GM12878 (cell line): ENCODE results near the gene CCDC78. TPM values are rescaled to one million over a fixed set of nuclear protein-coding genes. Genes with fewer than 3 reads are reported as not detected.

Source experiments
- ATAC-seq: fragments of 200-7000 bp; cut with Tn5 transposase; 3 replicates; pipeline ENCODE4 v1.9.1; 2020; ENCODE audit warnings: mild to moderate bottlenecking, moderate library complexity
- BruUV-seq: library from RNA; stranded (reverse); fragments of 400-500 nt; replicated peaks from 2 replicates; lab custom pipeline; 2021; lab: Mats Ljungman, UMichigan
- CTCF ChIA-PET: fragments of 300-600 bp; sonication (Branson Sonifier 250); formaldehyde crosslinking; extraction: SDS; loops from one replicate; lab custom pipeline; 2021; ENCODE audit warnings: inconsistent platforms; lab: Yijun Ruan, JAX
- POLR2A ChIA-PET: fragments of 350-600 bp; formaldehyde crosslinking; extraction: SDS; loops from one replicate; lab custom pipeline; 2021; ENCODE audit warnings: inconsistent platforms; lab: Charles Lee
- RAD21 ChIA-PET: fragments of 300-600 bp; sonication (Branson Sonifier 250); formaldehyde crosslinking; loops from one replicate; lab custom pipeline; 2023; ENCODE audit warnings: antibody characterized with exemption; ENCODE audit not compliant: unreplicated experiment; lab: Charles Lee
- SMC1A ChIA-PET: fragments of 300-600 bp; sonication (Branson Sonifier 250); formaldehyde crosslinking; loops from one replicate; lab custom pipeline; 2023; ENCODE audit not compliant: unreplicated experiment, uncharacterized antibody; lab: Charles Lee
- DNase-seq: peaks from one replicate; pipeline ENCODE4 v3.0.0-alpha.2; 2011; ENCODE audit warnings: low read depth, low spot score
- FAIRE-seq: peaks from 3 replicates; lab custom pipeline; 2011; peaks lifted over from hg19 to GRCh38; lab: Jason Lieb, UNC
- H2AFZ ChIP-seq: 2 replicates; pipeline ENCODE4 v1.6.0; 2011; ENCODE audit warnings: low read depth, low read length, control low read depth; ENCODE audit not compliant: control insufficient read depth
- H3K27ac ChIP-seq: 2 replicates; pipeline ENCODE4 v1.5.1; 2011; ENCODE audit warnings: control low read depth; ENCODE audit not compliant: control insufficient read depth, insufficient read depth
- H3K27me3 ChIP-seq, 2 experiments: replicated peaks in 1 of 2; 2 replicates each; pipeline versions ENCODE4 v1.6.0 to v1.6.1; 2011; ENCODE audit warnings: low read length in 1 of 2; ENCODE audit not compliant: control insufficient read depth in 2 of 2, insufficient read depth in 2 of 2
- H3K36me3 ChIP-seq, 2 experiments: 2 replicates each; pipeline ENCODE4 v1.5.1; 2011; ENCODE audit warnings: low read length in 1 of 2; ENCODE audit not compliant: control insufficient read depth in 2 of 2, insufficient read depth in 2 of 2
- H3K4me1 ChIP-seq: 2 replicates; pipeline ENCODE4 v1.6.1; 2011; ENCODE audit warnings: mild to moderate bottlenecking, low read length, moderate library complexity, mixed read lengths; ENCODE audit not compliant: control insufficient read depth, insufficient read depth
- H3K4me2 ChIP-seq: 2 replicates; pipeline ENCODE4 v1.6.0; 2011; ENCODE audit warnings: control low read depth; ENCODE audit not compliant: control insufficient read depth, insufficient read depth
- H3K4me3 ChIP-seq: fragments of 200-600 bp; sonication (generic); 2 replicates; pipeline ENCODE4 v1.5.1; 2016
- H3K79me2 ChIP-seq: 2 replicates; pipeline ENCODE4 v1.6.0; 2011; ENCODE audit warnings: low read length; ENCODE audit not compliant: control insufficient read depth, insufficient read depth
- H3K9ac ChIP-seq: 2 replicates; pipeline ENCODE4 v1.8.0; 2011; ENCODE audit warnings: low read length, control low read depth, mixed read lengths; ENCODE audit not compliant: control insufficient read depth, insufficient read depth
- H3K9me3 ChIP-seq: replicated peaks from 3 replicates; pipeline ENCODE4 v1.5.1; 2011; ENCODE audit warnings: mild to moderate bottlenecking, low read length; ENCODE audit not compliant: control insufficient read depth, insufficient read depth
- H4K20me1 ChIP-seq: 2 replicates; pipeline ENCODE4 v1.6.0; 2011; ENCODE audit not compliant: control insufficient read depth, insufficient read depth
- BACH1 ChIP-seq: fragments of 450-650 bp; IDR thresholded peaks from 2 replicates; pipeline ENCODE4 v1.6.1; 2017; ENCODE audit warnings: mild to moderate bottlenecking, borderline replicate concordance
- BHLHE40 ChIP-seq, 2 experiments: fragments of 450-650 bp in 1 of 2; IDR thresholded peaks; 2 replicates each; pipeline ENCODE4 v1.6.1; 2011 to 2017; ENCODE audit warnings: low read depth in 2 of 2, borderline replicate concordance in 1 of 2, improper control_type of control experiment in 1 of 2, low read length in 1 of 2, mild to moderate bottlenecking in 1 of 2
- CBX5 ChIP-seq: sonication (generic); IDR thresholded peaks from 2 replicates; pipeline ENCODE4 v1.6.1; 2016; ENCODE audit warnings: low read depth, moderate library complexity, mild to moderate bottlenecking, inconsistent platforms
- DPF2 ChIP-seq: fragments of 450-650 bp; IDR thresholded peaks from 2 replicates; pipeline ENCODE4 v1.6.1; 2017; ENCODE audit warnings: mild to moderate bottlenecking
- GATAD2B ChIP-seq: fragments of 450-650 bp; conservative IDR thresholded peaks from 2 replicates; pipeline ENCODE4 v1.6.1; 2017; ENCODE audit warnings: low read depth, mild to moderate bottlenecking, moderate library complexity
- LARP7 ChIP-seq: fragments of 450-650 bp; IDR thresholded peaks from 2 replicates; pipeline ENCODE4 v1.6.1; 2017; ENCODE audit warnings: mild to moderate bottlenecking
- NBN ChIP-seq: fragments of 450-650 bp; IDR thresholded peaks from 2 replicates; pipeline ENCODE4 v1.6.1; 2016
- NR2F1 ChIP-seq: fragments of 450-650 bp; conservative IDR thresholded peaks from 2 replicates; pipeline ENCODE4 v1.6.1; 2017; ENCODE audit warnings: mild to moderate bottlenecking
- NRF1 ChIP-seq: conservative IDR thresholded peaks from 2 replicates; pipeline ENCODE4 v1.6.1; 2011; ENCODE audit warnings: mild to moderate bottlenecking, low read depth, low read length, improper control_type of control experiment
- SIN3A ChIP-seq: IDR thresholded peaks from 2 replicates; pipeline ENCODE4 v1.6.1; 2012; ENCODE audit warnings: low read depth, low read length, improper control_type of control experiment
- SMARCA5 ChIP-seq: fragments of 450-650 bp; IDR thresholded peaks from 2 replicates; pipeline ENCODE4 v1.6.1; 2017; ENCODE audit warnings: mild to moderate bottlenecking
- SRF ChIP-seq, 2 experiments: IDR thresholded peaks; 2 replicates each; pipeline ENCODE4 v1.6.1; 2011; ENCODE audit warnings: low read depth in 2 of 2, low read length in 2 of 2, mild to moderate bottlenecking in 1 of 2, moderate library complexity in 1 of 2
- TBL1XR1 ChIP-seq: IDR thresholded peaks from 2 replicates; pipeline ENCODE4 v1.6.1; 2012; ENCODE audit warnings: low read depth, low read length, improper control_type of control experiment
- ZNF207 ChIP-seq: fragments of 450-650 bp; IDR thresholded peaks from 2 replicates; pipeline ENCODE4 v1.6.1; 2014; ENCODE audit warnings: antibody characterized with exemption, mild to moderate bottlenecking, borderline replicate concordance
- WGBS: methylation state at CpG from one replicate; pipeline ENCODE4 v1.1.6; 2016; ENCODE audit warnings: low lambda C conversion rate; ENCODE audit not compliant: insufficient replicate concordance, insufficient coverage; ENCODE audit errors: missing lambda C conversion rate; 5-methylcytosine and 5-hydroxymethylcytosine counted together
- in situ Hi-C: fragments of 300-500 bp; cut with MboI; formaldehyde crosslinking; loops from 9 replicates; pipeline ENCODE4 v1.14.3; 2018; ENCODE audit warnings: mixed read lengths
- intact Hi-C: fragments of 100-400 bp; cut with micrococcal nuclease; formaldehyde crosslinking; loops from one replicate; pipeline ENCODE4 v1.14.2; 2022; ENCODE audit not compliant: unreplicated experiment
- polyA plus RNA-seq, 11 experiments: library from polyadenylated mRNA; depleted of rRNA in 4 of 11; unstranded in 6 of 11; stranded (reverse) in 5 of 11; fragments of >200 nt; fragmentation: Nextera tagmentation in 4 of 11; fragmentation: Illumina TruSeq in 1 of 11; extraction: Ambion mirVana in 4 of 11; extraction: Trizol in 1 of 11; gene quantifications; 1 replicate in 1 of 11; 2 replicates in 10 of 11; pipeline versions ENCODE4 v1.2.1 to v1.2.3, GENCODE V29; 2011 to 2016; ENCODE audit warnings: inconsistent platforms in 2 of 11, missing spikeins in 2 of 11, low read depth in 1 of 11
- total RNA-seq, 4 experiments: library from RNA; depleted of rRNA in 3 of 4; stranded (reverse); fragments of >200 nt in 3 of 4; fragmentation: Illumina TruSeq in 1 of 4; extraction: Trizol in 1 of 4; gene quantifications; 2 replicates each; pipeline versions ENCODE4 v1.2.1 to v1.2.3, GENCODE V29; 2013 to 2021
- TF ChIP-seq, protein P1 (sequence below): fragments of 450-650 bp; IDR thresholded peaks from 2 replicates; pipeline ENCODE4 v1.6.1; 2017; ENCODE audit warnings: mild to moderate bottlenecking
- TF ChIP-seq, protein P2 (sequence below): IDR thresholded peaks from 2 replicates; pipeline ENCODE4 v1.6.1; 2011; ENCODE audit warnings: low read depth, low read length, improper control_type of control experiment, borderline replicate concordance
- TF ChIP-seq, protein P3 (sequence below): fragments of 450-650 bp; IDR thresholded peaks from 2 replicates; pipeline ENCODE4 v1.6.1; 2017; ENCODE audit warnings: mild to moderate bottlenecking, moderate library complexity

CCDC78 gene
- total and polyA plus RNA-seq, 10 of the 15 experiments (the other 5 are each of a cell fraction or from before 2014, with no cell fraction given), result 0.10 to 26.2 (median 5.4) TPM

DNA sequence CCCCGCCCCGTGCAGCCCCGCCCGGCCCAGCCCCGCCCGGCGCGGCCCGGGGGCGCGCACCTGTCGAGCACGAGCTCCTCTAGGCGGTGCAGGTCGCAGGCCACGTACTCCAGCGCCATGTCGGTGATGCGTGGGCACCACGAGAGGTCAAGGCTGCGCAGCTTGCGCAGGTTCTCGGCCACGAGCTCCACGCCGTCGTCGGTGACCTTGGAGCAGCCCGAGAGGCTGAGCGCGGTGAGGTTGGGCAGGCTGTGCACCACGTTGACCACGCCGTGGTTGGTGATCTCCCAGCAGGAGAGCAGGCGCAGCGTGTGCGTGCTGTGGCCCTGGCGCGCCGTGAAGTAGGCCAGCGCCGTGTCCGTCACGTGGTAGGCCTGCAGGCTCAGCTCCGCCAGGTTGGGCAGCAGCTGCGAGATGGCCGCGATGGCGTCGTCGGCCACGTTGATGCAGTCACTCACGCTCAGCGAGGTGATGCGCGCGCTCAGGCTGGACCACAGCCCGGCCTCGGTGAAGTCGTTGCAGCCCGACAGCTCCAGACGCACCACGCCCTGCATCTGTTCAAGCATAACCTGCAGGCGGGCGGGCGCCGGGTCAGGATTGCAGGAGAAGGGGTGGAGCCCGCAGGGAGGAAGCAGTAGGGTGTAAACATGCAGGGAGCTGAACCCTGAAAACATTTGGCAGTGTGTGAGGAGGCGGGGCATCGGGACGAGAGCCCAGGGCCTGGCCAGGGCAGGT is 30.7 kb downstream of the CCDC78 start:
- in situ Hi-C loops, result no loop called here
- peak overlapping the region; percentile 53; the same call in 1 of the 2 replicates for H3K4me3 ChIP-seq
- H3K36me3 ChIP-seq, result no peaks in the 10 kb centered on the region
- H3K9me3 ChIP-seq, result no peaks in the 10 kb centered on the region; the same call in 2 of the 3 replicates
- ChIA-PET SMC1A (no interaction called here), CTCF (interaction anchor here (0.6 to 1.6 kb wide), 6 partner anchors 14 to 365 kb away, joined by 3 to 5 read pairs (median 3); no protein-coding TSS in a partner anchor), RAD21 (interaction anchor here (0.9 kb wide), 1 partner anchor 25 kb away, joined by 3 read pairs; no protein-coding TSS in a partner anchor), POLR2A (interaction anchor here (0.7 to 2.0 kb wide), 6 partner anchors 11 to 59 kb away, joined by 3 to 7 read pairs (median 4); partner anchors contain the start of genes ANTKMT, HAGHL, JMJD8 and METRN)
- H3K4me1 ChIP-seq, result peaks cover 7% of the 10 kb centered on the region
- 2% methylated on average over 69 of the region's 71 CpGs for WGBS
- intact Hi-C loops, result no loop called here
- no peak overlapping the region for H3K27ac ChIP-seq
- FAIRE-seq, result no peak
- no peaks in the 10 kb centered on the region for H3K79me2 ChIP-seq
- DNase-seq, result no peak
- H3K4me2 ChIP-seq, result peak overlapping the region; percentile 88
- H2AFZ ChIP-seq, result peak overlapping the region; percentile 89
- peak; percentile 82 for ATAC-seq
- no peak overlapping the region for H3K9ac ChIP-seq
- no TSS peak for BruUV-seq
- H3K27me3 ChIP-seq, result peaks cover 2 to 6% of the 10 kb centered on the region in 2 experiments; a peak in 3 of 4 replicates
- no peaks in the 10 kb centered on the region for H4K20me1 ChIP-seq
- TF ChIP-seq ZNF207 (0 out of 2 replicates have a peak, but pooled peaks have one; percentile 49), GATAD2B (peak; percentile 77; the same call in 1 of the 2 replicates), SMARCA5 (0 out of 2 replicates have a peak, but pooled peaks have one; percentile 44), NR2F1 (peak; percentile 94), BACH1 (peak; percentile 83), NRF1 (0 out of 2 replicates have a peak, but pooled peaks have one; percentile 19), CBX5 (no peak), BHLHE40 (IDR thresholded peaks at IDR 0.05; ENCODE audit: borderline replicate concordance in 1 of 2, low read depth in 2 of 2, low read length in 1 of 2) (peak in 1 of 2 experiments; percentile 71; a peak in 2 of 4 replicates), DPF2 (peak; percentile 79), NBN (0 out of 2 replicates have a peak, but pooled peaks have one; percentile 54), SRF (IDR thresholded peaks at IDR 0.05; ENCODE audit: low read depth in 2 of 2, low read length in 2 of 2) (no peak), LARP7 (peak; percentile 90), TBL1XR1 (no peak), SIN3A (0 out of 2 replicates have a peak, but pooled peaks have one; percentile 27)
- TF ChIP-seq, protein P1, sequence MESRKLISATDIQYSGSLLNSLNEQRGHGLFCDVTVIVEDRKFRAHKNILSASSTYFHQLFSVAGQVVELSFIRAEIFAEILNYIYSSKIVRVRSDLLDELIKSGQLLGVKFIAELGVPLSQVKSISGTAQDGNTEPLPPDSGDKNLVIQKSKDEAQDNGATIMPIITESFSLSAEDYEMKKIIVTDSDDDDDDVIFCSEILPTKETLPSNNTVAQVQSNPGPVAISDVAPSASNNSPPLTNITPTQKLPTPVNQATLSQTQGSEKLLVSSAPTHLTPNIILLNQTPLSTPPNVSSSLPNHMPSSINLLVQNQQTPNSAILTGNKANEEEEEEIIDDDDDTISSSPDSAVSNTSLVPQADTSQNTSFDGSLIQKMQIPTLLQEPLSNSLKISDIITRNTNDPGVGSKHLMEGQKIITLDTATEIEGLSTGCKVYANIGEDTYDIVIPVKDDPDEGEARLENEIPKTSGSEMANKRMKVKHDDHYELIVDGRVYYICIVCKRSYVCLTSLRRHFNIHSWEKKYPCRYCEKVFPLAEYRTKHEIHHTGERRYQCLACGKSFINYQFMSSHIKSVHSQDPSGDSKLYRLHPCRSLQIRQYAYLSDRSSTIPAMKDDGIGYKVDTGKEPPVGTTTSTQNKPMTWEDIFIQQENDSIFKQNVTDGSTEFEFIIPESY, result no peak
- TF ChIP-seq, protein P2, sequence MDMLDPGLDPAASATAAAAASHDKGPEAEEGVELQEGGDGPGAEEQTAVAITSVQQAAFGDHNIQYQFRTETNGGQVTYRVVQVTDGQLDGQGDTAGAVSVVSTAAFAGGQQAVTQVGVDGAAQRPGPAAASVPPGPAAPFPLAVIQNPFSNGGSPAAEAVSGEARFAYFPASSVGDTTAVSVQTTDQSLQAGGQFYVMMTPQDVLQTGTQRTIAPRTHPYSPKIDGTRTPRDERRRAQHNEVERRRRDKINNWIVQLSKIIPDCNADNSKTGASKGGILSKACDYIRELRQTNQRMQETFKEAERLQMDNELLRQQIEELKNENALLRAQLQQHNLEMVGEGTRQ, result peak; percentile 12; the same call in 1 of the 2 replicates
- TF ChIP-seq, protein P3, sequence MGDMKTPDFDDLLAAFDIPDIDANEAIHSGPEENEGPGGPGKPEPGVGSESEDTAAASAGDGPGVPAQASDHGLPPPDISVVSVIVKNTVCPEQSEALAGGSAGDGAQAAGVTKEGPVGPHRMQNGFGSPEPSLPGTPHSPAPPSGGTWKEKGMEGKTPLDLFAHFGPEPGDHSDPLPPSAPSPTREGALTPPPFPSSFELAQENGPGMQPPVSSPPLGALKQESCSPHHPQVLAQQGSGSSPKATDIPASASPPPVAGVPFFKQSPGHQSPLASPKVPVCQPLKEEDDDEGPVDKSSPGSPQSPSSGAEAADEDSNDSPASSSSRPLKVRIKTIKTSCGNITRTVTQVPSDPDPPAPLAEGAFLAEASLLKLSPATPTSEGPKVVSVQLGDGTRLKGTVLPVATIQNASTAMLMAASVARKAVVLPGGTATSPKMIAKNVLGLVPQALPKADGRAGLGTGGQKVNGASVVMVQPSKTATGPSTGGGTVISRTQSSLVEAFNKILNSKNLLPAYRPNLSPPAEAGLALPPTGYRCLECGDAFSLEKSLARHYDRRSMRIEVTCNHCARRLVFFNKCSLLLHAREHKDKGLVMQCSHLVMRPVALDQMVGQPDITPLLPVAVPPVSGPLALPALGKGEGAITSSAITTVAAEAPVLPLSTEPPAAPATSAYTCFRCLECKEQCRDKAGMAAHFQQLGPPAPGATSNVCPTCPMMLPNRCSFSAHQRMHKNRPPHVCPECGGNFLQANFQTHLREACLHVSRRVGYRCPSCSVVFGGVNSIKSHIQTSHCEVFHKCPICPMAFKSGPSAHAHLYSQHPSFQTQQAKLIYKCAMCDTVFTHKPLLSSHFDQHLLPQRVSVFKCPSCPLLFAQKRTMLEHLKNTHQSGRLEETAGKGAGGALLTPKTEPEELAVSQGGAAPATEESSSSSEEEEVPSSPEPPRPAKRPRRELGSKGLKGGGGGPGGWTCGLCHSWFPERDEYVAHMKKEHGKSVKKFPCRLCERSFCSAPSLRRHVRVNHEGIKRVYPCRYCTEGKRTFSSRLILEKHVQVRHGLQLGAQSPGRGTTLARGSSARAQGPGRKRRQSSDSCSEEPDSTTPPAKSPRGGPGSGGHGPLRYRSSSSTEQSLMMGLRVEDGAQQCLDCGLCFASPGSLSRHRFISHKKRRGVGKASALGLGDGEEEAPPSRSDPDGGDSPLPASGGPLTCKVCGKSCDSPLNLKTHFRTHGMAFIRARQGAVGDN, result peak; percentile 98
